Erythroblast (primary cell): ENCODE measurements around the gene MEA1.

Experiments
- DNase-seq, 2 experiments: peaks; one replicate each; lab custom pipeline; 2025; lab: John Stamatoyannopoulos, UW
- GATA1 ChIP-seq: IDR thresholded peaks from 2 replicates; pipeline ENCODE4 v1.6.1; 2011; ENCODE audit warnings: low read depth, mild to moderate bottlenecking, control low read depth, low read length, moderate library complexity
- POLR2A ChIP-seq: IDR thresholded peaks from 2 replicates; pipeline ENCODE4 v1.6.1; 2011; ENCODE audit warnings: mild to moderate bottlenecking, low read length

Gene MEA1

GRCh38 chr6:43033496-43034189 lies 19.9 kb upstream of the MEA1 start:
- no peak for DNase-seq
- TF ChIP-seq POLR2A = no peak
- TF ChIP-seq GATA1 = no peak

GRCh38 chr6:43032326-43032725 lies 18.6 kb upstream of the MEA1 start:
- no peak for DNase-seq
- no peak for TF ChIP-seq GATA1
- no peak for TF ChIP-seq POLR2A

GRCh38 chr6:43029120-43029519 lies 15.4 kb upstream of the MEA1 start:
- DNase-seq = no peak
- TF ChIP-seq POLR2A = no peak
- no peak for TF ChIP-seq GATA1

DNA sequence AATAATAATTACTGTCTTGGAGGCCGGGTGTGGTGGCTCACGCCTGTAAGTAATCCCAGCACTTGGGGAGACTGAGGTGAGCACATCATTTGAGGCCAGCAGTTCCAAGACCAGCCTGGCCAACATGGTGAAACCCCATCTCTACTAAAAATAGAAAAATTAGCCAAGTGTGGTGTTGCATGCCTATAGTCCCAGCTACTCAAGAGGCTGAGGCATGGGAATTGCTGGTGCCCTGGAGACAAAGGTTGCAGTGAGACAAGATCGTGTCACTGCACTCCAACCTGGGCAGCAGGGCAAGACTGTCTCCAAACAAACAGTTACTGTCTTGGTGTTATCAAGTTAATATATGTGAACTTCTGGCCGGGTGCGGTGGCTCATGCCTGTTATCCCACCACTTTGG lies 12.6 kb upstream of the MEA1 start:
- DNase-seq = no peak
- TF ChIP-seq GATA1 = no peak
- no peak for TF ChIP-seq POLR2A

GRCh38 chr6:43024436-43024835 lies 10.7 kb upstream of the MEA1 start:
- DNase-seq = no peak
- no peak for TF ChIP-seq POLR2A
- TF ChIP-seq GATA1 = no peak

GRCh38 chr6:43021270-43022047 lies 7.7 kb upstream of the MEA1 start, which contains the start of gene RRP36:
RRP36 (plus strand) TSS chr6:43021623; CDS start chr6:43021655, 32 bp downstream.
- TF ChIP-seq POLR2A = peak; percentile 65
- TF ChIP-seq GATA1 = no peak
- DNase-seq = peak; percentile 73 to 77

GRCh38 chr6:43020847-43021246 lies 7.1 kb upstream of the MEA1 start:
- no peak for DNase-seq
- TF ChIP-seq GATA1 = no peak

- TF ChIP-seq POLR2A (no peak), GATA1 (no peak)
- DNase-seq = no peak
These were observed 6.4 kb upstream of the MEA1 start for GRCh38 chr6:43020052-43020705.

DNA sequence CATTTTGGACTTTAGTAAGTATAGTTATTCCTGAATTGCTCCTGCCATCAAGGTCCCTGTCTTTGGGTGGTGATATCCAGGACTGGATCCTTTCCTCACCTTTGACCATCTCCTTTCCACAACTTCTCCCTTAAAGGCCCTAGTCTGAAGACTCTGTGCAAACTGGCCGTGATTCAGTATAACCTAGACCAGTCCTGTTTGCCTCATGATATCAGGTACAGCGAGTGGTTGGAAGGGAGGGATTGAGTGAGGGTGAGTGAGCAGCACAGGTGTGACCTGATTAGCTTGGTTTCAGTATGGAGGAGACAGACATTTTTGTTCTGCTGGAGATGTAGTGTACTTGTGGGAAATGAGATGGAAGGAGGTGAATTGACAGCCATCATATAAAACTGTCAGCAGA lies 5.4 kb upstream of the MEA1 start:
- TF ChIP-seq GATA1 (no peak), POLR2A (no peak)
- DNase-seq = no peak

DNA sequence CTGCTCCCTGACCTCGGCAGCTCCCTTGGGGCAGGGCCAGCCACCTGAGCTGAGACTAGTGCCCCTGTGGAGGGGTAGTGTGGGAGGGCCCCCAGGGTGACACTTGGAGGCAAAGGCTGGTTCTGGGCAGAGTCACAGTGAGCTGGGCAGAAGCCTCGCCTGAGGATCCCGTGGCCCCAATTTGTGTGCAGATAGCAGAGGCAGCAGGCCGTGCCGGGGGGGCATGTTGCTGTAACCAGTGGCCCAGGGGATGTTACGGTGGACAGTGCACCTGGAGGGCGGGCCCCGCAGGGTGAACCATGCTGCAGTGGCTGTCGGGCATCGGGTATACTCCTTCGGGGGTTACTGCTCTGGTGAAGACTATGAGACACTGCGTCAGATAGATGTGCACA lies 3.2 kb upstream of the MEA1 start:
- TF ChIP-seq GATA1 = no peak

DNA sequence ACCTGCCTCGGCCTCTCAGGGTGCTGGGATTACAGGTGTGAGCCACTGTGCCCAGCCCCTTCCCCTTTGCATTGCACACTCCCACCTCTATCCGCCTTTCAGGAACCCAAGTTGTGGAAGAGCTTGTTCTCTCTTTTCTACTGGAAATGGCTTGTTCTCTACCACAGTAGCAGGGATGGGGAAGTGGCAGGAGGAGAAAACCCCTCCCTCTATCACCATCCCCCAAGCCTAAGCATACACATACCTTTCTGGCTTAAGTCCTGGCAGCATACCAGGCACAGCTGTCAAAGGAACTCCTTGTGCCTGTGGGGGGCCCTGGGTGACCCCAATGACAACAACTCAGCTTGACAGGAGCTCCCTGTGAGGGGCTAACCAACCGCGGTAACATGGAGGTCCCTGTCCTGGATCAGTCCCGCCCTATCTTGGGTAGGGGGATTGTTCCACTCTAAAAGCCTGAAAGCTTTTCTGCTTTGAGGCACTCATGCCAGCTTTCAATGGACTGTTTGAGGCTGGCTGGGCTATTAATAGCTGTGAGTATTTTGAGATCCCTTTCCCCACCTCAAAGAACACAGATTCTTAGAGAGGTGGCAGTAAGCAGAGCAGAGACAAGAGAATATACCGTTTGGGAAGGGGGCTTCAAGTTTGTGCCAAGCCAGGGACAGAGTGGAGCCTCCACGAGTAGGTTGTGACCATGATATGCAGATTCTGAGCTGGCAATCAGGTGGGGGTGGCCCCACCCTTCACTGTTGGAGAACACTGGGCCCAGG lies 2.6 kb upstream of the MEA1 start:
- peak in 1 of 2 experiments; percentile 19 for DNase-seq
- TF ChIP-seq GATA1 = no peak
- no peak for TF ChIP-seq POLR2A

More for the DNA sequence above, 3.2 kb upstream of the MEA1 start:
- no peak for DNase-seq

DNA sequence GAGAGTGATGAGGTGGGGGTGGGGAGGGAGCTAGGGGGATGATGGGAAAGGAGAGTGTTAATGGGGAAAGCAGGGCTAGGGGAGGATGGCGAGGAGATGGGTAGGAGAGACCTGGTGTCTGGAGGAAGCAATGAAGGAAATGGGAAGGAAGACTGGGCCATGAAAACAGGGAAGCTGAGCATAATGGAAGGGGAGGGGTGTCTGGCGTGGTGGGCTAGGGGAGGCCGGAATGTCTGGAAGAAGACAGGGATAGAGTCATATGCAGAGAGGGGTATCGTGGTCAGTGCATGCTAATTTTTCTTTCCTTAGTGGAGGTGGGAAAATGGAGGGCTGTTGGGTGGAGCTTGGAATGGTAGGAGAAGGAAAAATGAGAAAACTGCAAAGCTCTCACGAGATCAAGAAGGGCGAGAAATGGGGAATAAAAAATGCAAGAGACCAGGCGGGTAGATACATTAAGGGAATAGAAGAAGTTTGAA lies 726 bp upstream of the MEA1 start:
- TF ChIP-seq GATA1 (no peak), POLR2A (no peak)
- DNase-seq = peak in 1 of 2 experiments; percentile 46

- TF ChIP-seq GATA1 (no peak), POLR2A (no peak)
- peak; percentile 88 for DNase-seq
These were observed 476 bp downstream of the MEA1 start for GRCh38 chr6:43013097-43013842.
